IMR-90 (cell line): ENCODE data around the gene RAB3A. TPM values are rescaled to one million over a fixed set of nuclear protein-coding genes. Genes with fewer than 3 reads are reported as not detected.

ENCODE experiments used
- ATAC-seq: fragments of 200-7000 bp; cut with Tn5 transposase; 2 replicates; pipeline ENCODE4 v1.9.1; 2020; ENCODE audit warnings: low read depth, mild to moderate bottlenecking, moderate library complexity
- BruUV-seq: library from RNA; stranded (reverse); fragments of 400-500 nt; replicated peaks from 2 replicates; lab custom pipeline; 2021; lab: Mats Ljungman, UMichigan
- CTCF ChIA-PET: fragments of 300-600 bp; formaldehyde crosslinking; extraction: SDS; loops from one replicate; lab custom pipeline; 2021; ENCODE audit warnings: antibody characterized with exemption; lab: Yijun Ruan, JAX
- POLR2A ChIA-PET: fragments of 300-600 bp; sonication (Branson Sonifier 250); formaldehyde crosslinking; loops from one replicate; lab custom pipeline; 2022; ENCODE audit warnings: antibody characterized with exemption; ENCODE audit not compliant: unreplicated experiment; lab: Charles Lee
- DNase-seq: peaks from one replicate; pipeline ENCODE4 v3.0.0; 2013
- H2AFZ ChIP-seq: replicated peaks from 2 replicates; pipeline ENCODE3; 2013; ENCODE audit warnings: low read length, mild to moderate bottlenecking; ENCODE audit not compliant: poor library complexity
- H2AK5ac ChIP-seq: 2 replicates; pipeline ENCODE4 v1.6.1; 2013; ENCODE audit warnings: low read depth, low read length, inconsistent platforms
- H2AK9ac ChIP-seq: replicated peaks from 2 replicates; pipeline ENCODE3; 2013; ENCODE audit warnings: mild to moderate bottlenecking, low read depth, low read length, moderate library complexity; ENCODE audit not compliant: poor library complexity
- H2BK120ac ChIP-seq: 2 replicates; pipeline ENCODE4 v1.6.1; 2013; ENCODE audit warnings: low read depth, low read length, inconsistent platforms
- H2BK15ac ChIP-seq: 3 replicates; pipeline ENCODE4 v1.6.1; 2013; ENCODE audit warnings: low read depth, low read length, inconsistent platforms
- H2BK20ac ChIP-seq: 2 replicates; pipeline ENCODE4 v1.6.1; 2013; ENCODE audit warnings: low read depth, mild to moderate bottlenecking, inconsistent platforms, low read length, moderate library complexity
- H2BK5ac ChIP-seq: 2 replicates; pipeline ENCODE4 v1.6.1; 2013; ENCODE audit warnings: mild to moderate bottlenecking, low read depth, low read length, inconsistent platforms; ENCODE audit not compliant: poor library complexity, severe bottlenecking
- H3K14ac ChIP-seq: replicated peaks from 2 replicates; pipeline ENCODE4 v1.6.1; 2013; ENCODE audit warnings: low read depth, low read length, inconsistent platforms
- H3K18ac ChIP-seq: 2 replicates; pipeline ENCODE4 v1.6.1; 2013; ENCODE audit warnings: low read depth, low read length, control low read depth
- H3K23ac ChIP-seq: 2 replicates; pipeline ENCODE4 v1.6.1; 2013; ENCODE audit warnings: low read depth, low read length, inconsistent platforms
- H3K27ac ChIP-seq: 2 replicates; pipeline ENCODE4 v1.5.1; 2013; ENCODE audit warnings: mild to moderate bottlenecking, control low read depth, low read length; ENCODE audit not compliant: insufficient read depth
- H3K27me3 ChIP-seq: 2 replicates; pipeline ENCODE4 v1.6.1; 2013; ENCODE audit warnings: low read length; ENCODE audit not compliant: control insufficient read depth, insufficient read depth
- H3K36me3 ChIP-seq: 2 replicates; pipeline ENCODE4 v1.6.1; 2013; ENCODE audit warnings: low read length, mixed read lengths; ENCODE audit not compliant: control insufficient read depth, insufficient read depth
- H3K4ac ChIP-seq: 2 replicates; pipeline ENCODE4 v1.6.1; 2013; ENCODE audit warnings: low read depth, low read length, inconsistent platforms
- H3K4me1 ChIP-seq: 2 replicates; pipeline ENCODE4 v1.6.1; 2013; ENCODE audit warnings: low read length, mixed read lengths; ENCODE audit not compliant: control insufficient read depth, insufficient read depth
- H3K4me2 ChIP-seq: 2 replicates; pipeline ENCODE4 v1.6.1; 2013; ENCODE audit warnings: low read depth, mild to moderate bottlenecking, control low read depth, low read length, moderate library complexity
- H3K4me3 ChIP-seq: 2 replicates; pipeline ENCODE4 v1.5.1; 2013; ENCODE audit warnings: low read depth, mild to moderate bottlenecking, control low read depth, low read length, moderate library complexity; ENCODE audit not compliant: insufficient read depth
- H3K56ac ChIP-seq: 2 replicates; pipeline ENCODE4 v1.6.1; 2013; ENCODE audit warnings: low read length, inconsistent platforms; ENCODE audit not compliant: insufficient read depth; ENCODE audit errors: extremely low read depth
- H3K79me1 ChIP-seq, 2 experiments: 2 replicates each; pipeline ENCODE4 v1.6.1; 2013; ENCODE audit warnings: low read length in 2 of 2, inconsistent platforms in 1 of 2, low read depth in 1 of 2
- H3K9ac ChIP-seq: 2 replicates; pipeline ENCODE4 v1.6.1; 2013; ENCODE audit warnings: low read depth, low read length, control low read depth
- H3K9me1 ChIP-seq: 2 replicates; pipeline ENCODE4 v1.6.1; 2013; ENCODE audit warnings: low read length, inconsistent platforms; ENCODE audit not compliant: insufficient read depth
- H3K9me3 ChIP-seq: 2 replicates; pipeline ENCODE4 v1.6.1; 2013; ENCODE audit warnings: low read length; ENCODE audit not compliant: control insufficient read depth, insufficient read depth
- H4K20me1 ChIP-seq: 2 replicates; pipeline ENCODE4 v1.6.1; 2013; ENCODE audit warnings: low read length, inconsistent platforms; ENCODE audit not compliant: insufficient read depth
- H4K5ac ChIP-seq: 2 replicates; pipeline ENCODE4 v1.6.1; 2013; ENCODE audit warnings: mild to moderate bottlenecking, low read depth, low read length, control low read depth
- H4K8ac ChIP-seq, 2 experiments: 2 replicates each; pipeline ENCODE4 v1.6.1; 2013; ENCODE audit warnings: low read depth in 2 of 2, low read length in 2 of 2, control low read depth in 1 of 2, inconsistent platforms in 1 of 2
- H4K91ac ChIP-seq: 2 replicates; pipeline ENCODE4 v1.6.1; 2013; ENCODE audit warnings: low read depth, low read length, inconsistent platforms; ENCODE audit not compliant: insufficient read depth
- BHLHE40 ChIP-seq: fragments of 150-350 bp; IDR thresholded peaks from 2 replicates; pipeline ENCODE4 v1.6.1; 2016; ENCODE audit warnings: mild to moderate bottlenecking, low read depth, low read length
- CTCF ChIP-seq: conservative IDR thresholded peaks from 2 replicates; pipeline ENCODE4 v1.5.1; 2012; ENCODE audit warnings: mild to moderate bottlenecking, low read depth, low read length, improper control_type of control experiment
- ELK1 ChIP-seq: fragments of 150-350 bp; IDR thresholded peaks from 2 replicates; pipeline ENCODE4 v1.6.1; 2016; ENCODE audit warnings: low read depth, mild to moderate bottlenecking, low read length, moderate library complexity, borderline replicate concordance
- FOS ChIP-seq: fragments of 150-350 bp; IDR thresholded peaks from 2 replicates; pipeline ENCODE4 v1.6.1; 2016; ENCODE audit warnings: low read depth, low read length
- MAFK ChIP-seq: IDR thresholded peaks from 2 replicates; pipeline ENCODE4 v1.6.1; 2012; ENCODE audit warnings: low read depth, low read length, improper control_type of control experiment
- POLR2A ChIP-seq: IDR thresholded peaks from 2 replicates; pipeline ENCODE4 v1.6.1; 2012; ENCODE audit warnings: mild to moderate bottlenecking, low read depth, low read length
- RAD21 ChIP-seq: IDR thresholded peaks from 2 replicates; pipeline ENCODE4 v1.6.1; 2012; ENCODE audit warnings: low read length, improper control_type of control experiment
- RCOR1 ChIP-seq: IDR thresholded peaks from 2 replicates; pipeline ENCODE4 v1.6.1; 2012; ENCODE audit warnings: mild to moderate bottlenecking, low read length, improper control_type of control experiment; ENCODE audit not compliant: insufficient replicate concordance
- SMC3 ChIP-seq: fragments of 150-350 bp; IDR thresholded peaks from 2 replicates; pipeline ENCODE4 v1.6.1; 2016; ENCODE audit warnings: low read depth, mild to moderate bottlenecking, antibody characterized with exemption, low read length, moderate library complexity
- WGBS, 2 experiments: methylation state at CpG; one replicate each; pipeline versions ENCODE4 v1.1.5 to v1.1.7; 2013; ENCODE audit warnings: missing lambda C conversion rate in 2 of 2; ENCODE audit not compliant: insufficient read length in 1 of 2; ENCODE audit errors: extremely low coverage in 2 of 2; 5-methylcytosine and 5-hydroxymethylcytosine counted together
- dilution Hi-C: fragments of 300-500 bp; cut with HindIII; formaldehyde crosslinking; loops from one replicate; pipeline ENCODE4 v1.14.3; 2018; ENCODE audit warnings: low sequenced_read_pairs; ENCODE audit not compliant: unreplicated experiment
- in situ Hi-C: fragments of 300-500 bp; cut with MboI; formaldehyde crosslinking; loops from 3 replicates; pipeline ENCODE4 v1.14.3; 2019; ENCODE audit warnings: low sequenced_read_pairs, inconsistent platforms, mixed read lengths
- intact Hi-C: fragments of 100-400 bp; cut with micrococcal nuclease; formaldehyde crosslinking; loops from 2 replicates; pipeline ENCODE4 v1.10.0; 2022
- polyA plus RNA-seq, 3 experiments: library from polyadenylated mRNA; depleted of rRNA; stranded (reverse); fragments of >200 nt; gene quantifications; 2 replicates each; pipeline ENCODE4 v1.2.3, GENCODE V29; 2012; ENCODE audit warnings: low replicate concordance in 1 of 3
- total RNA-seq: library from RNA; depleted of rRNA; stranded (reverse); fragments of >200 nt; gene quantifications from 2 replicates; pipeline ENCODE4 v1.2.3, GENCODE V29; 2012

The RAB3A gene
- total and polyA plus RNA-seq, 2 of the 4 experiments (the other 2 are of a cell fraction) = 3.0 to 13.6 TPM

GRCh38 chr19:18251587-18252369 lies 47.9 kb upstream of the RAB3A start:
- H2AFZ ChIP-seq = peak overlapping the region; percentile 55
- H3K9me3 ChIP-seq = no peaks in the 10 kb centered on the region
- no peaks in the 10 kb centered on the region for H3K79me1 ChIP-seq
- H4K20me1 ChIP-seq = no peaks in the 10 kb centered on the region
- no peaks in the 10 kb centered on the region for H3K4me1 ChIP-seq
- no peak overlapping the region for H2BK5ac ChIP-seq
- H3K4me3 ChIP-seq = no peak overlapping the region
- H2AK5ac ChIP-seq = no peak overlapping the region
- H2BK20ac ChIP-seq = no peak overlapping the region
- peak; percentile 63 for DNase-seq
- H3K18ac ChIP-seq = no peak overlapping the region
- ATAC-seq = peak; percentile 94
- dilution Hi-C loops (no loop called here), intact Hi-C loops (loop anchor here (1.0 to 5.0 kb wide), 4 partner anchors 49 to 138 kb away; partner anchors contain the start of gene IFI30), in situ Hi-C loops (loop anchor here (5.0 kb wide), 1 partner anchor 139 kb away; no protein-coding TSS in a partner anchor)
- no peak overlapping the region for H3K23ac ChIP-seq
- H3K27ac ChIP-seq = no peak overlapping the region
- H3K27me3 ChIP-seq = peaks cover 22% of the 10 kb centered on the region
- no peak overlapping the region for H2BK15ac ChIP-seq
- H3K4me2 ChIP-seq = no peak overlapping the region
- CTCF ChIA-PET = interaction anchor here (0.5 to 1.5 kb wide), 6 partner anchors 28 to 230 kb away, joined by 3 to 6 read pairs (median 4); no protein-coding TSS in a partner anchor
- no peak overlapping the region for H2BK120ac ChIP-seq
- H3K36me3 ChIP-seq = no peaks in the 10 kb centered on the region
- no peak overlapping the region for H3K14ac ChIP-seq
- no peak overlapping the region for H4K8ac ChIP-seq
- BruUV-seq = no TSS peak
- H3K9me1 ChIP-seq = no peaks in the 10 kb centered on the region
- H4K5ac ChIP-seq = no peak overlapping the region
- WGBS, 2 experiments = 17% methylated on average over 12 of the region's 23 CpGs; no CpG with 5 or more reads in 1 of the 2 experiments
- no peak overlapping the region for H2AK9ac ChIP-seq
- H4K91ac ChIP-seq = no peak overlapping the region
- H3K9ac ChIP-seq = no peak overlapping the region
- no peak overlapping the region for H3K56ac ChIP-seq
- POLR2A ChIA-PET = interaction anchor here (0.6 kb wide), 1 partner anchor 43 kb away, joined by 8 read pairs; no protein-coding TSS in a partner anchor
- TF ChIP-seq ELK1 = no peak
- TF ChIP-seq FOS = no peak
- peak; percentile 98 for TF ChIP-seq RAD21
- TF ChIP-seq CTCF = peak; percentile 93
- 0 out of 2 replicates have a peak, but pooled peaks have one; percentile 48 for TF ChIP-seq POLR2A
- TF ChIP-seq BHLHE40 = no peak
- TF ChIP-seq MAFK = no peak
- peak; percentile 99 for TF ChIP-seq SMC3
- TF ChIP-seq RCOR1 = no peak
- no peak overlapping the region for H3K4ac ChIP-seq
